ENCODE measurements around the gene WIF1.

DNA sequence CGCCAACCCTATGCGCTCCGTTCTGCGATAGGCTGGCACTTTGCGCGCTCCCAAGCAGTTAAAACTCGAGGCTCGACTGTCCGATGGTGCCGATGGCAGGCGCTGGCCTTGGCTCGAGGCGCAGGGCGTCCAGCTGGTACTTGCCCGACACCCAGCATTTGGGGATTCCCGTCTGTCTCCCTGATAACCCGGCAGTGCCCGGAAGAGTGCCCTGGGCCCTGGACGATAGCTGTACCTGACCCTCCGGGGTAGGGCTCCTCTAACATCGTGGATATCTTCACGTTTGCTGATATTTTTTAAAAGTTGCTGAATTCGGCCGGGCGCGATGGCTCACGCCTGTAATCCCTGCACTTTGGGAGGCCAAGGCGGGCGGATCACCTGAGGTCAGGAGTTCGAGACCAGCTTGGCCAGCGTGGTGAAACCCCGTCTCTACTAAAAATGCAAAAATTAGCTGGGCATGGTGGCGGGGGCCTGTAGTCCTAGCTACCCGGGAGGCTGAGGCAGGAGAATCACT is 908 bp upstream of the WIF1 start:
- TF ChIP-seq, protein P1, sequence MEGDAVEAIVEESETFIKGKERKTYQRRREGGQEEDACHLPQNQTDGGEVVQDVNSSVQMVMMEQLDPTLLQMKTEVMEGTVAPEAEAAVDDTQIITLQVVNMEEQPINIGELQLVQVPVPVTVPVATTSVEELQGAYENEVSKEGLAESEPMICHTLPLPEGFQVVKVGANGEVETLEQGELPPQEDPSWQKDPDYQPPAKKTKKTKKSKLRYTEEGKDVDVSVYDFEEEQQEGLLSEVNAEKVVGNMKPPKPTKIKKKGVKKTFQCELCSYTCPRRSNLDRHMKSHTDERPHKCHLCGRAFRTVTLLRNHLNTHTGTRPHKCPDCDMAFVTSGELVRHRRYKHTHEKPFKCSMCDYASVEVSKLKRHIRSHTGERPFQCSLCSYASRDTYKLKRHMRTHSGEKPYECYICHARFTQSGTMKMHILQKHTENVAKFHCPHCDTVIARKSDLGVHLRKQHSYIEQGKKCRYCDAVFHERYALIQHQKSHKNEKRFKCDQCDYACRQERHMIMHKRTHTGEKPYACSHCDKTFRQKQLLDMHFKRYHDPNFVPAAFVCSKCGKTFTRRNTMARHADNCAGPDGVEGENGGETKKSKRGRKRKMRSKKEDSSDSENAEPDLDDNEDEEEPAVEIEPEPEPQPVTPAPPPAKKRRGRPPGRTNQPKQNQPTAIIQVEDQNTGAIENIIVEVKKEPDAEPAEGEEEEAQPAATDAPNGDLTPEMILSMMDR (IDR thresholded peaks at IDR 0.05) = no peak
- TF ChIP-seq POLR2A (IDR thresholded peaks at IDR 0.05) = no peak
